MCF 10A (cell line): ENCODE measurements around the gene TPM1. TPM values are rescaled to one million over a fixed set of nuclear protein-coding genes. Genes with fewer than 3 reads are reported as not detected.

Experiments used
- BruUV-seq: library from RNA; stranded (reverse); fragments of 400-500 nt; replicated peaks from 2 replicates; lab custom pipeline; 2021; lab: Mats Ljungman, UMichigan
- CTCF ChIA-PET: fragments of 300-600 bp; sonication (Branson Sonifier 250); formaldehyde crosslinking; extraction: SDS; loops from one replicate; lab custom pipeline; 2021; ENCODE audit warnings: antibody characterized with exemption, inconsistent platforms; lab: Yijun Ruan, JAX
- POLR2A ChIA-PET: fragments of 300-600, 350-650 bp; sonication (Branson Sonifier 250); formaldehyde crosslinking; extraction: SDS; loops from one replicate; lab custom pipeline; 2020; ENCODE audit warnings: antibody characterized with exemption, inconsistent platforms; lab: Yijun Ruan, JAX
- DNase-seq: peaks from one replicate; pipeline ENCODE4 v3.0.0-alpha.2; 2018; ENCODE audit not compliant: unreplicated experiment
- H3K27ac Mint-ChIP-seq: one replicate; pipeline ENCODE4 v1.8.0; 2022; ENCODE audit warnings: mild to moderate bottlenecking, low read depth, mixed read lengths; ENCODE audit not compliant: unreplicated experiment
- H3K27me3 Mint-ChIP-seq: one replicate; pipeline ENCODE4 v1.8.0; 2022; ENCODE audit warnings: mixed read lengths; ENCODE audit not compliant: insufficient read depth, unreplicated experiment
- H3K36me3 Mint-ChIP-seq: one replicate; pipeline ENCODE4 v1.8.0; 2022; ENCODE audit warnings: mild to moderate bottlenecking, moderate library complexity, mixed read lengths; ENCODE audit not compliant: insufficient read depth, unreplicated experiment
- H3K4me1 Mint-ChIP-seq: one replicate; pipeline ENCODE4 v1.8.0; 2022; ENCODE audit warnings: mixed read lengths; ENCODE audit not compliant: insufficient read depth, unreplicated experiment
- H3K4me3 Mint-ChIP-seq: one replicate; pipeline ENCODE4 v1.8.0; 2022; ENCODE audit warnings: mild to moderate bottlenecking, moderate library complexity, mixed read lengths; ENCODE audit not compliant: unreplicated experiment
- H3K9me3 Mint-ChIP-seq: one replicate; pipeline ENCODE4 v1.8.0; 2022; ENCODE audit warnings: mixed read lengths; ENCODE audit not compliant: unreplicated experiment
- intact Hi-C: fragments of 100-400 bp; cut with micrococcal nuclease; formaldehyde crosslinking; loops from 2 replicates; pipeline ENCODE4 v1.14.1; 2022
- total RNA-seq: library from RNA; stranded (reverse); gene quantifications from 2 replicates; pipeline ENCODE4 v1.2.3, GENCODE V29; 2022
- TF ChIP-seq, protein P1 (sequence below): fragments of 200-600 bp; IDR thresholded peaks from one replicate; pipeline ENCODE4 v1.8.0; 2022; ENCODE audit warnings: antibody characterized with exemption, mild to moderate bottlenecking; ENCODE audit not compliant: unreplicated experiment

Gene TPM1
- total RNA-seq, 1 experiment from 2014 or later, result 67.8 TPM

DNA sequence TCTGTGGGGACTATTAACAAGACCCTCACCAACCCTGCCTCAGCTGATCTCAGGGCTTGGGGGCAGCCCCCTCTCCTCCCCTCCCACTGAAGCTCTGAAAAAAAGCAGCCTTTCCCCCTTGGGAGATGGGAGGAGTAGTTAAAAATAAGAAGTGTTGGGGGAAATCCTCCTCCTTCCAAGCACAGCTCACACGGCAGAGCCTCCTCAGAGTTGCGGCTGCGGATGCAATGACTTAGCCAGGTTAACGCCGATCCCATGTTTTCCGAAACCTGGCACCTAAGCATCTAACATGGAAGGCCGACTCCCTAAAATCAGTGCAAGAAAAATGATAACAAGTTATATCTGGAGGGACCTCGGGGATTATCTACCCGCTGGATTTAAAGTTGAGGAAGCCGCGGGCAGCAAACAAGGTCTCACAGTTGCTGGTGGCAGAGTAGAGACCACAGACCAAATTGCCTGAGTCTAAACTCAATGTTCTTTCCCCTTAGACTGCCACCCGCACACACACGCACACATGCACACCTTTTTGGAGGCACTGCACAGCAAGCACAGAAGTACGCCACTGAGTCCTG, 1.1 kb upstream of the TPM1 start:
- CTCF ChIA-PET, result interaction anchor here (0.6 to 1.5 kb wide), 2 partner anchors 49 to 1339 kb away, joined by 3 read pairs; no protein-coding TSS in a partner anchor
- BruUV-seq, result no TSS peak
- POLR2A ChIA-PET, result no interaction called here
- TF ChIP-seq, protein P1, sequence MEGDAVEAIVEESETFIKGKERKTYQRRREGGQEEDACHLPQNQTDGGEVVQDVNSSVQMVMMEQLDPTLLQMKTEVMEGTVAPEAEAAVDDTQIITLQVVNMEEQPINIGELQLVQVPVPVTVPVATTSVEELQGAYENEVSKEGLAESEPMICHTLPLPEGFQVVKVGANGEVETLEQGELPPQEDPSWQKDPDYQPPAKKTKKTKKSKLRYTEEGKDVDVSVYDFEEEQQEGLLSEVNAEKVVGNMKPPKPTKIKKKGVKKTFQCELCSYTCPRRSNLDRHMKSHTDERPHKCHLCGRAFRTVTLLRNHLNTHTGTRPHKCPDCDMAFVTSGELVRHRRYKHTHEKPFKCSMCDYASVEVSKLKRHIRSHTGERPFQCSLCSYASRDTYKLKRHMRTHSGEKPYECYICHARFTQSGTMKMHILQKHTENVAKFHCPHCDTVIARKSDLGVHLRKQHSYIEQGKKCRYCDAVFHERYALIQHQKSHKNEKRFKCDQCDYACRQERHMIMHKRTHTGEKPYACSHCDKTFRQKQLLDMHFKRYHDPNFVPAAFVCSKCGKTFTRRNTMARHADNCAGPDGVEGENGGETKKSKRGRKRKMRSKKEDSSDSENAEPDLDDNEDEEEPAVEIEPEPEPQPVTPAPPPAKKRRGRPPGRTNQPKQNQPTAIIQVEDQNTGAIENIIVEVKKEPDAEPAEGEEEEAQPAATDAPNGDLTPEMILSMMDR, result no peak
- DNase-seq, result no peak
- H3K27ac Mint-ChIP-seq, result no peak overlapping the region
- H3K27me3 Mint-ChIP-seq, result no peaks in the 10 kb centered on the region
- peaks cover 6% of the 10 kb centered on the region for H3K36me3 Mint-ChIP-seq
- peak overlapping the region; percentile 92 for H3K4me3 Mint-ChIP-seq
- intact Hi-C loops, result no loop called here
- H3K9me3 Mint-ChIP-seq, result no peaks in the 10 kb centered on the region
- peaks cover 25% of the 10 kb centered on the region for H3K4me1 Mint-ChIP-seq

- ChIA-PET POLR2A (interaction anchor here (0.6 to 1.4 kb wide), 2 partner anchors 24 to 46 kb away, joined by 3 read pairs; no protein-coding TSS in a partner anchor), CTCF (interaction anchor here (7.7 kb wide), 1 partner anchor 49 kb away, joined by 109 read pairs; no protein-coding TSS in a partner anchor)
- no TSS peak for BruUV-seq
- Mint-ChIP-seq H3K9me3 (no peaks in the 10 kb centered on the region), H3K27me3 (no peaks in the 10 kb centered on the region), H3K4me1 (peaks cover 35% of the 10 kb centered on the region), H3K4me3 (peak overlapping the region; percentile 92), H3K36me3 (peaks cover 8% of the 10 kb centered on the region), H3K27ac (peak overlapping the region; percentile 47)
- intact Hi-C loops, result no loop called here
- DNase-seq, result peak; percentile 40
- TF ChIP-seq, protein P1, result no peak
Measured at GRCh38 chr15:63042877-63043334, 359 bp downstream of the TPM1 start.

GRCh38 chr15:63043335-63044076, 959 bp downstream of the TPM1 start:
- BruUV-seq, result TSS peak; percentile 24
- Mint-ChIP-seq H3K27ac (peak overlapping the region; percentile 47), H3K36me3 (peaks cover 14% of the 10 kb centered on the region), H3K4me3 (peak overlapping the region; percentile 92), H3K27me3 (no peaks in the 10 kb centered on the region), H3K4me1 (peaks cover 31% of the 10 kb centered on the region), H3K9me3 (no peaks in the 10 kb centered on the region)
- POLR2A ChIA-PET, result interaction anchor here (0.6 to 1.4 kb wide), 3 partner anchors 23 to 344 kb away, joined by 3 read pairs; no protein-coding TSS in a partner anchor
- CTCF ChIA-PET, result interaction anchor here (0.5 to 7.7 kb wide), 7 partner anchors 9 to 257 kb away, joined by 3 to 109 read pairs (median 3); no protein-coding TSS in a partner anchor
- DNase-seq, result no peak
- intact Hi-C loops, result no loop called here
- TF ChIP-seq, protein P1, result no peak
